DMS53 (cell line): Measurements from ENCODE around the gene ANKS1B.
"Not testable (repeated sequence)": the region's sequence is repeated elsewhere in the genome, so short reads cannot be mapped to it uniquely, and the experiment has no call there.

Experiments
- DNase-seq: peaks from one replicate; lab custom pipeline; 2025; lab: John Stamatoyannopoulos, UW

Gene ANKS1B

DNA sequence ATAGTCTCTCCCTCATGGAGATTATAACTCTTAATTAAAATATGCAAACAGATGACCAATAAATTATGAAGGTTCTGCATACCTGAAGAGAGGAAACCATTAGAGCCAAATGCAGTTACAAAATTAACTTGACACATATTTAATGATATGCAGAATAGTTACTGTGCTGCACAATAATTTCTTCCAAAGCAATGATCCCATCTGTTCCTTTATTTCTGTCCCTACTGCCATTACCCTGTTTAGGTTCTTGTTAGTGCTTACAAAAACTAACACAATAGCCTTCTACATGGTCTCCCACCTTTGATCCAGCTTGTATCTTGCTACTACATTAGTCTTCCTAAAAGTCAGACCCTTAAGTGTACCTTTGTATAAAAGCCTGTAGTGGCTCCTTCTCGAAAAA, 928.5 kb downstream of the ANKS1B start:
- DNase-seq = no peak

DNA sequence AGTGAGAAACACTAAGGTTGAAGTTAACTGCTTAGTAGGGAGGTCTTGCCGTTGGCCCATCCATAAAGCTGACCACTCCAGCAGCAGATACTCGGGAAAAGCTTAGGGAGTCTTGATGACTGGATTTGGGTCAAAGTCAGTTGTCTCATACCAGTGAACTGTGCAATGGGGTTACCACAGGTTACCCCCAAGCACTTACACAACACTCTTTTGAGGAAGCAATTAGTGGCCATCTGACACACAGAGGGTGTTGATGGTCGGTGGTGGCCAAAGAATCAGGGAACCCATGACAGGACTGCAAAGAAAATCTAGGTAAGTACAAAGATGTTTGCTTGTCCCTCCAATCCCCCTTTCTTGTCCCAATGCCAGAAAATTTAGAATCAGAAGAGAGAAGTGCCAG, 929.4 kb downstream of the ANKS1B start:
- no peak for DNase-seq

DNA sequence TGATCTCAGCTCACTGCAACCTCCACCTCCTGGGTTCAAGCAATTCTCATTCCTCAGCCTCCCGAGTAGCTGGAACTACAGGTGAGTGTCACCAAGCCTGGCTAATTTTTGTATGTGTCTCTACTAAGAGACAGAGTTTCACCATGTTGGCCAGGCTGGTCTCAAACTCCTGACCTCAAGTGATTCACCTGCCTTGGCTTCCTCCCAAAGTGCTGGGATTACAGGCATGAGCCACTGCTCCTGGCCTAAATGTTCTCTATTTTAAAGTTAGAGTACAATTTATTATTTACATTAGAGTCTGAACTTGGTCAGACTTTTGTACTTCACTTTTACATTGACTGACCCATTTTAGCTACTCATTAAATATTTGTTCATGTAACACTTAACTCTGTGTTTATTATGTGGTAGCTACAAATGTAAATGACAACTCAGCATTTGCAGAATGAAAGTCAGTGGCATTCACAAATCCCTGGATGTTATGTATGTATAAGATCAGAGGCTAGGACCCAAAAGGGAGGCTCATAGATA, 930.1 kb downstream of the ANKS1B start:
- DNase-seq = peak; percentile 39

DNA sequence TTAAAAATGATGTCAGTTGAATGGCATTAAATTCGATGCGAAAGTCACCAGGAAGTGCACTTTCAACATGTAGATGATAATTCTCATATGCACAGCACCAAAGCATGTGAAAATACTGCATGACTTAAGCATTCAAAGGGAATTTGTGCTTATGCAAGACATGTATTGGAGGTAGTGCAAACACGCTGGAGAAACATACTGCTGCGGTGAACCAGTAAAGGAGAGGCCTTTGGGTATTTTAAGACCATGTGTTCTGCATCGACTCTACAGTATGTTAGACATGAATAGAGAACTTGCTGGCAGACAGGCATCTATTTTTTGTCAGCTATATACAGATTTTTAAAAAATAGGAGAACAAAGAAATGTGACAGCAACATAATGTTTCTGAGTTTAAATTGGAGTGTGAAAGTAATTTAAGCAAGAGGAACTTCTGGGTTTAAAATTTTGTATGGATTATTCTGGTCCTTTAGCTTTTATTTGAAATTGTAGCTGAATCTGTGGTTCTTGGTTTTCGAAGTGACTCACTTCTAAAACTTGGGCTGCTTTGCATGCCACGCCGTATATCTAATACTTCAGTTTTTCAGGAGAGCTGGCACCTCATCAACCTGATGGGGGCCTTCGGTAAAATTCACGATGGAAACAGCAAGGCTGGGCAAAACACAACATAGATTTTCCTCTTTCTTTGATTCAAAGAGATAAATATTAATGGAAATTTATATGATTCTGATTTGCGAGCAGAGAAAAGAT, 930.9 kb downstream of the ANKS1B start:
- DNase-seq = no peak

DNA sequence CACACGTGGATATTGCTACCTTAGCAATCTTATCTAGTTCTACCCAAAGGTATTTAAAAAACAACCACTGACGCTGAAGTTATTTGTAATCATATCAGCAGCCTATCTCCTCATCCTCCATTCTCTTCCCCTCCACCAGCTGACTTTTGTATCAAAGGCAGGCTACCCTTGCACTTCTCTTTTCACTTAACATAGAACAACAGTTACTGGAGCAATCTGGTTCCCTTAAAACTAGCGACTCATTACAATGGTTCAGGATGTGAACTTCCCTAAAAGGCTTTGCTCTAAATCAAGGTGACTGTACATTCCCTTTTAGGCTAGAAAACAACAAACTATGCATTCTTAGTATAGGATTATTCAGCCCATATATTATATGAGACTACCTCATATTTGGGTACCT, 935.0 kb downstream of the ANKS1B start:
- DNase-seq = no peak

DNA sequence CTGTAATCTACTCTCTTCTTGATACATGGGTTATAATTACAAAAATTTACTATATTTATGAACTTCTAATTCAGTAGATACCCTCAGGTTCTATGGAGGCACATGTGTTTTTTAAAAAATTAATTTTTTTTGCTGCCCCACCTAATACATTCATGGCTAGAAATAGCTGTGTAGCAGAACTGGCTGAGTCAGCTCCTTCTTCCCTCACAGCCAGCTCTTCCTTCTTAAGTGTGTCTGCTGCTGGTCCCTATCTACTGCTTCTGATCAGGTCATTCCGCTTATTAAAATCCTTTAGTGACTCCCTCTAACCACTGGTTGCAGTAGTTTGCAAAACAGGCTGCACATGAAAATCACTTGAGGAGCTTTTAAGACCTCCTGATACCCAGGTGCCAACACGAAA, 939.6 kb downstream of the ANKS1B start:
- DNase-seq = no peak

DNA sequence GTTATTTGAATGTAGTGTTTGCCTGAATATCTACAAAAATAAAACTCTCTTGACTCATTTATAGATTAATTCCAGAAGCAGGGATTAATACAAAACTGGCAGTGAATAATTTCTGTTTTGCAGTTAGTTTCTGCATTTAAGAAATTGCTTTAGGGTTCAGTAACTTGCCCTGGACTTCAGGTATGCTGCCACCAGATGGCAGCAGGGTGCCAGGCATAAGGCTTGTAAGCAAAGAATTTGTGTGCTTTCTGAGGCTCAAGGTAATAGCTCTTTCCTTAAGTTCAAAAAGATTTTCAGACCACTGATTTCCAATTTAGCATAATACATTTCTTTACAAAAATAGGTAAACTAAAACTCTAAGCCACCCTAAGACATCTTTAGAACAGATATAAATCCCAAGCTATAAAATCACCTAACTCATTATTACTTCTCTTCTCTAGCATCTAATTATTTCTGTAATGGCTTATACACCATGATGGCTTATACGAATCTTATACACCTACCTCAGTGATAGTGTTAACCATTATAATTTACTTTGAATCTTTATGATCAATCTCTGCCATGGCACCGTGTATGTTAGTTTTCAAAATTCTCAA, 941.3 kb downstream of the ANKS1B start:
- peak; percentile 88 for DNase-seq

DNA sequence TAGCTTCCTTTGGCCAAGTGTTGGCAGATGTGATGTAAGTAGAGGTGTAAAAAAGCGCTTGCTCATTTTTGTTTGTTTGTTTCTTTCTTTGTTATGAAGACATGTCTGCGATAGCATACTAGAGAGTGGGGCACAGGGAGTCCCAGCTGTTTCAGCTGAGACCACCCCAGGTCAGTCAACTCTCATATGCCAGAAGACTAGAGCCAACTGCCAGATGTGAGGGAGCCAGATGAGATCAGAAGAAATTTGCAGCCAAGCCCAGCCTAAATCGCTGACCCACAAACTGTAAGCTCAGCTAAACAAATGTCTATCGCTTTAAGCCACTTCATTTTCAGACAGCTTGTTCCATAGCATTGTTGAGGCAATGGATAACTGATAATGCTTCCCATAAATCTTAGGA, 942.5 kb downstream of the ANKS1B start:
- no peak for DNase-seq

DNA sequence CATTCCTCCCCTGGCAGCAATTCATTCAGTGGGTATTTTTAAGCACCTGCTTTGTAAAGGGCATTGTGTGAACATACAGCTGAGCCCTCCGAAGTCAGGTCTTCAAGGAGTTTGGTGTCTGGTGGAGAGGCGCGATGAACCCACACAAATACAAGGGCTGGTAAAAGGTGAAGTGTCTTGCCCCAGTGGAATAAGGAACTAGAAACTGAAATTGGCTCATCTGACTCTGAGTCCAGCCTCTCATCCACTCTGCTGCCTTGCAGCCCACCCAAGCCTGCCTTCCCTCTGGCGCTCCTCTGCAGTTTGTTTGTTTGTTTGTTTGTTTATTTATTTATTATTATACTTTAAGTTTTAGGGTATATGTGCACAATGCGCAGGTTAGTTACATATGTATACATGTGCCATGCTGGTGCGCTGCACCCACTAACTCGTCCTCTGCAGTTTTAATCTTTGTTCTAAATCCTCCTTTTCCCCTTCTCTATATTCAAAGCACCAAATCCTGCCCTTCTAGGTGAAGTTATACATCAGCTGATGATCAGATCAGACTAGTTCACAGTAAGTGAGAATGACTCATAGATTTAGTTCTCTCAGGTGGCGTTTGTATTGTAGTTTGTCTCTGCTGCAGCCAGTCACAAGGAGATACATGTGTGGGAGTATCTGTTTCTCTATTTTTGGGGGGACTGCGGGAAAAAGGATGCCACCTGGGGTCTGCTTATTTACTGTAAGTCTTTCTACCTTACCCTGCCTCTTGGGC, 945.2 kb downstream of the ANKS1B start:
- peak; percentile 34 for DNase-seq

DNA sequence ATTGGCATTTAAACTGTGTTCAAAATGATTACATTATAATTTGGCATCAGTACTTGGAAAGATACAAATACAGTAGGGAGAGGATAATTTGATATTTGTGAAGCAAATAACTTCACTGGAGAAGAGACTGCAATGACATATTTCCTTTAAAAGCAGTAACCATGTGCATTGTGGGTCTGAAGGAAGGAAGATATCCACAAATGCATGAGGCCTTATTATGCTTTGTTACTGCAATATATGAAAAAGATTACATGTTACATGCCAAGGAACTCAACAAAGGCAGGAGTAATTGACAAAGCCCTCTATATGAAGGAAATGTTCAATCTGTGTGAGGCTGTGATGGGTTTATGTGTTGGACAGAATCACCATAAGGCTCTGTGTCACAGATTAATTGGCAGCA, 948.2 kb downstream of the ANKS1B start:
- no peak for DNase-seq

DNA sequence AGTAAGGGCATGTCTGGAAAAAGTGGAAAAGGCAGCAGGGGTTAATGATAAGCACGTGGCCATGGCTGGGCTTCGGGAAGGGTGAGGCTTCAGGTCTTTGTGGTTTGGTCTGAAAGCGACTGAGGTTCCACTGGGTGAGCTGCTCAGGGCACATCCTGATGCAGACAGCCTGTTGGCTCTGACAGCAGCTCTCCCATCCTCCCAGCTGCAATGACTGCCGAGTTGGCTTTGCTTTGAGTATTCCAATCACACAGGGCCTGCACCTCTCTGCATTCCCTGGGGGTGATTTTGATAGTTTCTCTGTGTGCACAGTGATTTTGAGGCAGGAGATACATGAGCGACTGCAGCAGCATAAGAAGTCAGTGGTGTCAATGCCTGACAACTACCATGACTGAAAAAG, 948.9 kb downstream of the ANKS1B start:
- DNase-seq = no peak

DNA sequence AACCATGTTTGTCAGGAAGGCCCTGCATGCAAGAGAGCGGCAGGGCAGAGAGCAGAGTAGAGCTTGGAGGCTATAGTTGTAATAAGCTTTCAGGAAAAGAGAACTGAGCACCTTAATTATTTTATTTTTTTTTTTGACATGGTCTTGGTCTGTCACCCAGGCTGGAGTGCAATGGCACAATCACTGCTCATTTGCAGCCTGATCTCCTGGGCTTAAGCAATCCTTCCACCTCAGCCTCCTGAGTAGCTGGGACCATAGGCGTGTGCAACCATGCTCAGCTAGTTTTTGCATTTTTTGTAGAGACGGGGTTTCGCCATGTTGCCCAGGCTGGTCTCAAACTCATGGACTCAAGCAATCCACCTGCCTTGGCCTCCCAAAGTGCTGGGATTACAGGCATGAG, 950.5 kb downstream of the ANKS1B start:
- not testable (repeated sequence) for DNase-seq

DNA sequence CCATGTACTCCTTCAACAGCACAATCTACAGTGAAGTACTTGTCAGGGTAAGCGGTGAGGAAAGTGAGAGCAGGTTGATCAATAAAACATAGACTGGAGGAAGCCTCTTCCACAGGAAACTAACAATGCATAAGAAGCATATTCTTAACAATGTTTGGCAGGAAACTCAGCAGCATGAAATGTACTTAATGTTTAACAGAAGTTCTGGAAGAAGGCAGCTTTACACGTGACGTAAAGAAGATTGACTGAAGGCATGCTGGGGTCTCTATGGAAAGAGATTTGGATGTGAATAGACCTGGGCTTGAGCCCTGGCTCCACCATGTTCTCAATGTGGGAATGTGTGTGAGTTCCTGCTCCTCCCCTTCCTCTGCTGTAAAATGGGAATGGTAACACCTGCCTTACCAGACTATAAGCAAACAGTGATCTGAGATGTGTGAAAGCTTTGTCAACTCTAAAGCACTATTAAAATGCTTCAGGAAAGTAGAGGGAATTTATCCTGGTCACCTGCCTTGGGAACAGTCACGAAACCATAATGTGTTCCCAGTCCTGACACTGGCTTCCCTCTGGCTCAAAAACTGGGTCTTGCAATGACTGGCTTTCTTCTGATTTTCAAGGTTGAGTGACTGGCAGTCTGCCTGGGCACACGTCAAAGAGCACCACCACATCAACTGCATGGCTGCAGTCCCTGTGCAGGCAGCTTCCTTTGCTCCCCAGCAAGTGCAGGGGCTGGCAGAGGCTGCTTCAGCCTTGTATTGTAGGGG, 955.0 kb downstream of the ANKS1B start:
- peak; percentile 82 for DNase-seq

DNA sequence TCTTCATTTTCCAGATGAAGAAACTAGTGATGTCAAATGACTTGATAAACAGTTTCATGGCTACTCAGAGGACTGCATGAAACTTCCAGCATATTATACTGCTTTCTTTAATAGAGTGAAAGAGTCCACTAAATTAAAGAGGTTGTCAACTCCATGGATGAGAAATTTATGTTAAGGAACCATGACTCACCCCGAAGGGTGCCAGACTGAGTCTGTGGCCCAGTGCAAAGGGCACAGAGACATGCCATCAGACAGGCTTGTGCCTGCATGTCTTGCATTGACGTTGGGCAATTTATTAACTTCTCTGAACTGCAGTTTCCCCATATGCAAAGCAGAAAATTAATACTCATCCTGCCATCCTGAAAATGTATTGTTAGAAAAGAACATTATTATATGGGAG, 957.3 kb downstream of the ANKS1B start:
- DNase-seq = no peak

DNA sequence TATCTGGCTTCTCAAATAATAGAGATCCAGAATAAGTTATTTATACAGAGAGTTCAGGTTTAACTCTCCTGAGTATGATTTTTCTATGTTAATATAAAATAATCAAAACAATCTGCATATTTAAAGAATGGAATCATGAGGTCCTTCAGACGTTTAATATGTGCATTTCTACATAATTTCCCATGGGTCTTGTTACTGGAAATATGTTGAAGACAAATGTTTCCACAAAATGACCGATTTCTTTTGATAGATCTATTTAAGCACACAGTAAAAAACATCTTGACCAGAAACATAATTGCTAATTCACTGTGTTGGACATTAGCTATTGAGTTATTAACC, 957.7 kb downstream of the ANKS1B start:
- DNase-seq = no peak

DNA sequence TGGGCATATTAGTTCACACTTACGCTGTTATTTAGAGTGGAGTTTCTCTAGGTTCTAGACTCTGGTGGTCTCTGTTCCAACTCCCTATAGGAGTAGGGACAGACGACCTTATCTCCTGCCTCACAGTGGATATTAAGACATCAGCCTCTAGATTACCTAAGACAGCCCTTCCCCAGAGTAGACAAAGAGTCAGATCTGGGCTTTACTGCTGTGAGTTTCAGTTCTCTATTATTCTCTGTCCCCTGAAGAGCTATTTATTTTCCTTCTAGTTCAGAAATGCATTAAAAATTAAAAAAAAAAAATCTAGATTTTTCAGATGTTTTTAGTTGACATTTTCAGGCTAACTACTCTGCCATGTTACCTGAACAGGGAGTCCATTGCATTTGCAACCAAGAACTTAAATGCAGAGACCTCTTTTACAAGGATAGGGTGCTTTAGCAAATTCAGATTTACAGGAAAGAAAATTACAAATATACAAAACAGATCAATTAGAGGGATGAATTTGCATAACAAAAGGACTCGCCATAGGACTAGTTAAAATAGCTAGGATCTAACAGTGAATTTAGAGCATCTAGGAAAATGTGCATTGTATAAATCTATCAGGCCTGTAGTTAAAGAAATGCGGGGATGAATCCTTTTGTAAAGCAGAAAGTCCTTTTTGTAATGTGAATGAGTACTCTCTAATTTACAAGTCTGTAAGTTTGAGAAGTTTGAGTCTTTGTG, 958.2 kb downstream of the ANKS1B start:
- DNase-seq = no peak

DNA sequence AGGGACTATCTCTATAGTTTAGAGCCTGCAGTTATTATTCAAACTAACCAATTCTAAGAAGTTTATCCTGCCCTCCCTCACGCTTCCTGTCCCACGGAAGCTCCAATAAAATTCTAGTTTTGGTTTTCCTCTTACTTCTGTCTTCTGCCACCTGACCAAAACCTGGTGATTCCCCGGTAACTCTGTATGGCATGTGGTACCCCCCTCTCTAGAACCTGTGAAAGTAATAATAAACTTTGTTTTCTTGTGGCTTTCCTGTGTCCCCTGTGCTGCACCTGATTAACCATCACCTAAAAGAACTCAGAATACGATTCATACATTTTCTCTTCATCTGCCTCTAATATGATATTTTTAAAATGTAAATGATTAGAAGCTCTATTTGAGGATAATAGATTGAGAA, 959.9 kb downstream of the ANKS1B start:
- DNase-seq = no peak

DNA sequence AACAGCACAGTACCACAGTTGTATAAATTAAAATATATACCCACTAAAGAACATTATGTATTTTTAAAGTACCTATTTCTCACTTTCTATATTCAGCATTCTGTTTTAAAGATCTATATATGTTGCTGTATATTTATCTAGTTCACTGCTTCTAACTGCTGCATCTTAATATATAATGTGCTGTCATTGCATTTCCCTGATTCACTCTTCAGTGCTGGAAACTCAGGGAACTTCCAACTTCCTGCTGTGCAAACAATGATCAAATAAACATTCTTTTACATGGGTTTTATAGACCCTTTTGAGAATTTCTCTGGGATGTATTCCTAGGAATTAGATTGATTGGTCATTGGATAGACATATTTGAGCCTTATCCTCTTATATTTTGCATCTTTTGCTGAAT, 960.5 kb downstream of the ANKS1B start:
- no peak for DNase-seq

DNA sequence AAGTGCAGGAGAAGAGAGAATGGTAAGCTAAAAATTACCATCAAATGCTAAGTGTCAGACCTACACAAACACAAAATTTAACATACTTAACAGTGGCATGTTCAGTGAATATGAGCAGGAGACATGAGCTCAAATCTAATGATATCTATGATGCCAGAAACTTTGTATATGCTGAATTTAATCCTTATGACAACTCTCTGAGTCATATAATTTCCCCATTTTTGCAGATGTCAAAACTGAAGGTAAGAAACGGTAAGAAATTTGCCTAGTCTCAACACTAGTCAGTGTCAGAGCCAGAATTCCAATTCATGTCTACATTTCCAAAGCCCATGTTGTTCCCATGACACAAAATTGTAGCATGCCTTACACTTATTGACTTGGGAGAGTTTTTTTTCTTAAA, 963.9 kb downstream of the ANKS1B start:
- DNase-seq = no peak

DNA sequence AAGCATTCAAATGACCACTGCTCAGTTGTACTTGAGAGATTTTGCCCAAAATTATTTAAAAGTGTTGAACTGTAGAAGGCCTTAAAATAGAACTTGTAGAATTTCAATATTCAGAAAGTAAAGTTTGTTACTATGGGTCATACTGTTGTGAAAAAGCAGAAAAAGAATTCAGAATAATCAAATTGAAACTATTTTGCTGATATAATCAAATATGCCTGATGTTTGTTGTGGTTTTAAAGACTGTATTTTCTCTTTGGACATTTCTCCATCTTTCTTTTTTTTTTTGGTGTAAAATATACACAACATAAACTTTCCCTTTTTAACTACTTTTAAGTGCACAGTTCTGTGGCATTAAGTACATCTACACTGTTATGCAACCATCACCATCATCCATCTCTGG, 964.9 kb downstream of the ANKS1B start:
- no peak for DNase-seq

DNA sequence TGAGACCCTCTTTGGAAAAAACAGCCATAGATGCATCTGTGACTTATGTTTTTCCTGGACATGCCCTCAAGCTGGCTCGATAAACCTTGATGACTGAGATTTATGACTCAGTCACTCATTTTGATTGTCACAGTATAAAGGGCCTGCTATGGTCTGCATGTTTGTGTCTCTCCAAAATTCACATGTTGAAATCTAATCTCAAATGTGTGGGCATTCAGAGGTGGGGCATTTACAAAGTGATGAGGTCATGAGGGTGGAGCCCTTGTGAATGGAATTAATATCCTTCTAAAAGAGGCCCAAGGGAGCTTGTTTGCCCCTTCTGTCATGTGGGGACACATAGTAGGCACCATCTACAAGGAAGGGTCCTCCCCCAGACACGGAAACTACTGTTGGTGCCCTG, 966.8 kb downstream of the ANKS1B start:
- no peak for DNase-seq
